Hepatocyte (in vitro differentiated cells): ENCODE data around the gene EXPH5. TPM values are rescaled to one million over a fixed set of nuclear protein-coding genes. Genes with fewer than 3 reads are reported as not detected.

Source experiments
- DNase-seq: peaks from one replicate; pipeline ENCODE4 v3.0.0-alpha.2; 2016; ENCODE audit warnings: low spot score
- H2AFZ ChIP-seq: fragments of 200-600 bp; sonication (generic); 2 replicates; pipeline ENCODE4 v1.6.0; 2016; ENCODE audit warnings: antibody characterized with exemption, mild to moderate bottlenecking
- H3K27ac ChIP-seq: fragments of 200-600 bp; sonication (generic); 2 replicates; pipeline ENCODE4 v1.5.1; 2016; ENCODE audit warnings: mild to moderate bottlenecking
- H3K27me3 ChIP-seq: fragments of 200-600 bp; sonication (generic); 2 replicates; pipeline ENCODE4 v1.6.1; 2016
- H3K36me3 ChIP-seq: fragments of 200-600 bp; sonication (generic); replicated peaks from 2 replicates; pipeline ENCODE4 v1.5.1; 2016; ENCODE audit warnings: low read depth; ENCODE audit not compliant: insufficient read depth
- H3K4me1 ChIP-seq: fragments of 200-600 bp; sonication (generic); 2 replicates; pipeline ENCODE4 v1.5.1; 2016; ENCODE audit warnings: mild to moderate bottlenecking, moderate library complexity; ENCODE audit not compliant: insufficient read depth
- H3K4me2 ChIP-seq: fragments of 200-600 bp; sonication (generic); 2 replicates; pipeline ENCODE4 v1.6.0; 2016
- H3K4me3 ChIP-seq: fragments of 200-600 bp; sonication (generic); 2 replicates; pipeline ENCODE4 v1.5.1; 2016; ENCODE audit warnings: mild to moderate bottlenecking
- H3K79me2 ChIP-seq: fragments of 200-600 bp; sonication (generic); 2 replicates; pipeline ENCODE4 v1.6.0; 2017; ENCODE audit warnings: mild to moderate bottlenecking
- H3K9me2 ChIP-seq: fragments of 200-600 bp; sonication (generic); replicated peaks from 2 replicates; pipeline ENCODE4 v1.6.0; 2017; ENCODE audit warnings: mild to moderate bottlenecking; ENCODE audit not compliant: insufficient read depth
- H3K9me3 ChIP-seq: fragments of 200-600 bp; sonication (generic); 2 replicates; pipeline ENCODE4 v1.5.1; 2016; ENCODE audit warnings: low read depth, mild to moderate bottlenecking
- H4K20me1 ChIP-seq: fragments of 200-600 bp; sonication (generic); 2 replicates; pipeline ENCODE4 v1.6.0; 2016; ENCODE audit warnings: mild to moderate bottlenecking; ENCODE audit not compliant: insufficient read depth, poor library complexity, severe bottlenecking
- EZH2 ChIP-seq: fragments of 200-600 bp; sonication (generic); IDR thresholded peaks from 2 replicates; pipeline ENCODE4 v1.6.1; 2016; ENCODE audit warnings: antibody characterized with exemption, mild to moderate bottlenecking, borderline replicate concordance
- EZH2phosphoT487 ChIP-seq: fragments of 200-600 bp; sonication (generic); IDR thresholded peaks from one replicate; pipeline ENCODE4 v1.6.1; 2018; ENCODE audit warnings: antibody characterized with exemption, mild to moderate bottlenecking, low read depth, moderate library complexity; ENCODE audit not compliant: unreplicated experiment, severe bottlenecking
- WGBS: methylation state at CpG from one replicate; pipeline ENCODE4 v1.1.6; 2016; ENCODE audit warnings: low lambda C conversion rate; ENCODE audit errors: missing lambda C conversion rate; 5-methylcytosine and 5-hydroxymethylcytosine counted together
- polyA plus RNA-seq: library from polyadenylated mRNA; unstranded; fragments of >200 nt; fragmentation: Nextera tagmentation; extraction: Ambion mirVana; gene quantifications from 2 replicates; pipeline ENCODE4 v1.2.1, GENCODE V29; 2016
- total RNA-seq: library from RNA; depleted of rRNA; stranded (reverse); fragments of >200 nt; gene quantifications from 2 replicates; pipeline ENCODE4 v1.2.3, GENCODE V29; 2014
- TF ChIP-seq, protein P1 (sequence below): fragments of 200-600 bp; sonication (generic); IDR thresholded peaks from 2 replicates; pipeline ENCODE4 v1.5.1; 2016; ENCODE audit warnings: antibody characterized with exemption, mild to moderate bottlenecking; ENCODE audit not compliant: poor library complexity

The EXPH5 gene
- total and polyA plus RNA-seq, 2 experiments from 2014 or later, result 1.8 to 4.5 TPM

DNA sequence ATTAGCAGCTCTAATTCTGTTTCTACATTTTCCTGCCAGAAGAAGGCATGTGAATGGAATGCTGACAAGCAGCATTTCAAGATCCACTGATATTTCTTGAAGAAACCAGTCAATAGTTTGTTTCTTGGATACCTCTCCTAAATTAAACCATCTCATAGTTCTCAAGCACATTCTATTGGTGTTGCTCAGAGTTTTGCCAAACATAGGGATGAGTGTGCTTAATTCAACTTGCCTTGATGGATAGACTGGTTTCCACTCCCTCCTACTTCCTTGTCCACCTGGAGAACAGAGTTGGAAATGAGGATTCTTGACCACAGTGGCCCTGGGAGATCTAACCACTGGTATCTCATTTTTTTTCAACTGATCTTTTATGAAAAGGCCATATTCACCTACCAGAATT lies 41.5 kb upstream of the EXPH5 start:
- Histone ChIP-seq H3K4me1 (no peaks in the 10 kb centered on the region), H3K79me2 (no peaks in the 10 kb centered on the region), H4K20me1 (no peaks in the 10 kb centered on the region), H3K9me3 (no peaks in the 10 kb centered on the region), H3K4me3 (no peak overlapping the region), H3K27me3 (no peaks in the 10 kb centered on the region), H3K27ac (no peak overlapping the region), H3K36me3 (no peaks in the 10 kb centered on the region), H3K4me2 (no peak overlapping the region), H3K9me2 (no peaks in the 10 kb centered on the region), H2AFZ (no peak overlapping the region)
- DNase-seq, result no peak
- TF ChIP-seq EZH2 (no peak), EZH2phosphoT487 (no peak)
- TF ChIP-seq, protein P1, sequence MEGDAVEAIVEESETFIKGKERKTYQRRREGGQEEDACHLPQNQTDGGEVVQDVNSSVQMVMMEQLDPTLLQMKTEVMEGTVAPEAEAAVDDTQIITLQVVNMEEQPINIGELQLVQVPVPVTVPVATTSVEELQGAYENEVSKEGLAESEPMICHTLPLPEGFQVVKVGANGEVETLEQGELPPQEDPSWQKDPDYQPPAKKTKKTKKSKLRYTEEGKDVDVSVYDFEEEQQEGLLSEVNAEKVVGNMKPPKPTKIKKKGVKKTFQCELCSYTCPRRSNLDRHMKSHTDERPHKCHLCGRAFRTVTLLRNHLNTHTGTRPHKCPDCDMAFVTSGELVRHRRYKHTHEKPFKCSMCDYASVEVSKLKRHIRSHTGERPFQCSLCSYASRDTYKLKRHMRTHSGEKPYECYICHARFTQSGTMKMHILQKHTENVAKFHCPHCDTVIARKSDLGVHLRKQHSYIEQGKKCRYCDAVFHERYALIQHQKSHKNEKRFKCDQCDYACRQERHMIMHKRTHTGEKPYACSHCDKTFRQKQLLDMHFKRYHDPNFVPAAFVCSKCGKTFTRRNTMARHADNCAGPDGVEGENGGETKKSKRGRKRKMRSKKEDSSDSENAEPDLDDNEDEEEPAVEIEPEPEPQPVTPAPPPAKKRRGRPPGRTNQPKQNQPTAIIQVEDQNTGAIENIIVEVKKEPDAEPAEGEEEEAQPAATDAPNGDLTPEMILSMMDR, result no peak

DNA sequence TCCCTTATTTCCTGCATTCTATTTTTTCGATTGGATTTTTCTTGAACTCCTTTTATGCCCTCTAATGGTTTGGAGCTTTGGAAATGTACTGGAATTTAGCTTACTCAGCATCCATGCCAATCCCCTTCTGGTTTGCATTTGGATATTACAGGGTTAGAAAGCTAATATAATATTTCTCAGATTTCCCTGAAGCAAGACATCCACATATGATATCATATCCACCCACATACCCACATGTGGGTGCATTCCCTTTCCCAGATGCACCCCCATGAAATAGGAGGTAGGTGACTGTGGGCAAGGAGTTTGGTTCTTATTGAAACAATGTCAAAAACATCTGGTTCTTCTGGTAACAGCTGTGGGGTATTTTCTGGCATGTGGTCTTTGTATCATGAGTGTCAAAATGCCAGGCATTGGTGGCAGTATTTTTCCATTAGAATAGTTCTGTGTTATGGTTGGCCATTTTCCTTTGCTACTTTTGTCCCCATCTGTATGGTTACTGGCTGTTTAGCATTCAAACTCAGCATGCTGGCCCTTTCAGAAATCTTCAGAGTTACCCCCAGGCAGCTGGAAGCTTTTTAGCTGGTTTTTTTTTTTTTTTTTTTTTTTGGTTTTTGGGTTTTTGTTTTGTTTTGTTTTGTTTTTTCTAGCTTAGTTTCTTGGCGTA lies 38.6 kb upstream of the EXPH5 start:
- Histone ChIP-seq H4K20me1 (no peaks in the 10 kb centered on the region), H3K4me1 (no peaks in the 10 kb centered on the region), H3K27me3 (no peaks in the 10 kb centered on the region), H3K9me2 (no peaks in the 10 kb centered on the region), H3K79me2 (no peaks in the 10 kb centered on the region), H3K9me3 (no peaks in the 10 kb centered on the region), H3K4me3 (no peak overlapping the region), H3K27ac (no peak overlapping the region), H3K36me3 (no peaks in the 10 kb centered on the region), H2AFZ (no peak overlapping the region), H3K4me2 (no peak overlapping the region)
- TF ChIP-seq EZH2phosphoT487 (no peak), EZH2 (no peak)
- TF ChIP-seq, protein P1, result no peak
- WGBS, result 83% methylated on average over 2 of the region's 2 CpGs
- no peak for DNase-seq

DNA sequence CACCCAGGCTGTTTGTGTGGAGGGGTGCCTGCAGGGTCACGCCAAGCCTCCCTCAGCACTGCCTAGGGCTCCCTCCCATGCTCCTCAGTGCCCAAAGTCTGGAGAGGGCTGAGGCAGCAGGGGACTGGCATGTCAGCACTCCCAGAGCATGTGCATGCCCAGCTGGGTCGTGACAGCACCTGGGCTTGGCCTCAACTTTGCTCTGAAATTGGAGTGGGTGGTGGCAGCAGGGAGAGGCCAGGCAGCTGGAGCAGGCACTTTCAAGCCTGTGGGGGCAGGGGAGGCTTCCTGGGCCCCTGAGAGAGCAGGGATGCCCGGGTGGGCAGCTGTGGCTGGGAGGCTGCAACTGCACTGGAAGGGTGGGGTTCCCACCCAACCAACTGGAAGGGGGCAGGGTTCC lies 35.7 kb upstream of the EXPH5 start:
- H4K20me1 ChIP-seq, result no peaks in the 10 kb centered on the region
- H3K79me2 ChIP-seq, result no peaks in the 10 kb centered on the region
- no peaks in the 10 kb centered on the region for H3K4me1 ChIP-seq
- peaks cover 10% of the 10 kb centered on the region for H3K27me3 ChIP-seq
- DNase-seq, result no peak
- H3K36me3 ChIP-seq, result no peaks in the 10 kb centered on the region
- no peak for TF ChIP-seq EZH2
- no peak for TF ChIP-seq EZH2phosphoT487
- TF ChIP-seq, protein P1, result no peak
- H3K9me2 ChIP-seq, result no peaks in the 10 kb centered on the region
- no peaks in the 10 kb centered on the region for H3K9me3 ChIP-seq
- 96% methylated on average over 3 of the region's 3 CpGs for WGBS
- no peak overlapping the region for H3K4me3 ChIP-seq
- no peak overlapping the region for H3K27ac ChIP-seq
- no peak overlapping the region for H2AFZ ChIP-seq
- H3K4me2 ChIP-seq, result no peak overlapping the region

DNA sequence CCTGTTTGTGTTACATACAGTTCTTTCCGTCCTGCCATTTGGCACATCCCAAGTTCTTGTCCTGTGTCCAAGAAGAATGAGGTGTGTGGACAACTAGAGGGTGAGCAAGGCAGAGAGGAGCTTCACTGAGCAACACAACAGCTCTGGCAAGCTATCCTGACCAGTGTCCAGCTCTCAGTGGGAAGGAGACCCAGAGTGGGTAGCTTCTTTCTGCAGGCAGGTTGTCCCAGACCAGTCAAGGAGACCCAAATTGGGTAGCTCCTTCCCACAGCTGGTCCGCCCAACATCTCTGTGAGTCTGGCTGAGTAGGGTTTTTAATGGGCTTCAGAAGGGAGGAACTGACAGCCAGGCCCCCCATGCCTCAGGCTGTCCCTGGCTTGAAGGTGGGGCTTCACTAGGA lies 35.2 kb upstream of the EXPH5 start:
- no peaks in the 10 kb centered on the region for H3K79me2 ChIP-seq
- TF ChIP-seq, protein P1, result no peak
- no peak for TF ChIP-seq EZH2phosphoT487
- TF ChIP-seq EZH2, result no peak
- no peak overlapping the region for H2AFZ ChIP-seq
- H3K9me3 ChIP-seq, result no peaks in the 10 kb centered on the region
- no peak overlapping the region for H3K4me2 ChIP-seq
- no peak for DNase-seq
- H3K9me2 ChIP-seq, result no peaks in the 10 kb centered on the region
- 95% methylated on average over 2 of the region's 2 CpGs for WGBS
- no peaks in the 10 kb centered on the region for H3K36me3 ChIP-seq
- H3K4me3 ChIP-seq, result no peak overlapping the region
- no peaks in the 10 kb centered on the region for H3K4me1 ChIP-seq
- H4K20me1 ChIP-seq, result no peaks in the 10 kb centered on the region
- H3K27me3 ChIP-seq, result peaks cover 14% of the 10 kb centered on the region
- H3K27ac ChIP-seq, result no peak overlapping the region
